CD4-positive, alpha-beta T cell treated with Interleukin-6 for 4 hours (primary cell): ENCODE measurements around the gene AP3B2.
A peak's percentile ranks its signal among the peaks of the same experiment; 100 is the strongest.
"Not testable (repeated sequence)": the region's sequence is repeated elsewhere in the genome, so short reads cannot be mapped to it uniquely, and the experiment has no call there.

Experiments
- DNase-seq: peaks from one replicate; pipeline ENCODE4 v3.0.0-alpha.2; 2020; ENCODE audit warnings: mixed read lengths

AP3B2 gene

DNA sequence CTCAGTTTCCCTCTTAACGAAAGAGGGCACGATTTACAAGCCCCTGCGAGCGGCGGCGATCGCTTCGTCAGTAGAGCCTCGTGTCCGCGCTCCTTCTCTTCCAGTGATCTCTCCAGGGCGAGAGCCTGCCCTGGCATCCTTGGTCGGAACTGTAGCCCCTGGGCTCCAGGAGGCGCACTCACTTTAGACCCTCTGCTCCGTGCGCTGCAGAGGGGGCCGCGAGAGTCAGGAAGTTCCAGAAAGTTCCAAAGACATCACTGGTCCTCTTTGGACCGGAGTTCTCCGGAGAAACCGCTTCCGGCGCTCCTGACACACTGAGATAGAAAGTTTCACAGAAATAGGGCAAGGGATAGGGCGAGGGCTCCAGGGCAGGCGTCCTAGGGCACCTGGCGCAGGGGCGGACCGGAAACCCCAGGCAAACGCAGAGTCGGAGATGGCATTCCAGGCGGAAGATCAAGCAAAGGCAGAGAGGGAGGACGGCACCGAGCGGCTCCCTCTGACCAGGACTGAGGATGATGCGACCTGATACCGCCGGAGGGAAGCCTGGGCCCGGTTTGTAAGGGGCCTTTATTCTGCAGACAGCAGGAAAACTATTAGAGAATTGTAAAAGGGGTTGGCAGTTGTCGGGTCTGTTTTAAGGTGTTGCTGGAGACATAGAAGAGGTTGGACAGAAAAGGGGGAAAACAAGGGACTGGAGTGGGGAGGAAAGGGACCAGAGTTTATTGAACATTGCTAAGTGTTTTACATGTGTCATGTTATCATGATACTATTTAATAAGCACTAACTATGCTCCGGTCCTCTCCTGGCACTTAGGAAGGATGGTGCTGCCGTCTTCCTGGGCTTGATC is 61.2 kb downstream of the AP3B2 start:
- no peak for DNase-seq

DNA sequence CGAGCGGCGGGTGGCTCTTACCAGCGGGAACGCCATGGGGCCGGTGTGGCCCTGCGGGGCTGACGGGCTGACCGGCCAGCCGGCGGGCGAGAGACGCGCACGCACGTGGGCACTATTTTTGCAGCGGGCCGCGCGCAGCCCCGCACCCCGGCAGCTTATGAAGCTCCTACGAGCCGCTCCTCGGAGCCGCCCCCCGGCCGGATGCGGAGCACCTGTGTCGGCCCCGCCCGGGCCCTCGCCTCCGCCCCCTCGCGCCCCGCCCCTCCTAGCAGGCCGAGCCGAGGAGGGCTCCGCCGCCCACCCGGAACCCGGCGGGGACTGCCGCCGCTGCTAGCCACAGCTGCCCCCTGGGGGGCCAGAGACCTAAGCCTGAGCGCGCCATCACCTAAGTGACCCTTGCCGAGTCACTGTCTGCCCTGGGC is 61.8 kb downstream of the AP3B2 start:
- DNase-seq: peak; percentile 61

GRCh38 chr15:82647045-82647834 is 62.4 kb downstream of the AP3B2 start, which contains the start of gene CPEB1:
Gene CPEB1 (minus strand): TSS chr15:82647363. CDS start chr15:82628459, 18,904 bp downstream.
- DNase-seq: peak; percentile 47

DNA sequence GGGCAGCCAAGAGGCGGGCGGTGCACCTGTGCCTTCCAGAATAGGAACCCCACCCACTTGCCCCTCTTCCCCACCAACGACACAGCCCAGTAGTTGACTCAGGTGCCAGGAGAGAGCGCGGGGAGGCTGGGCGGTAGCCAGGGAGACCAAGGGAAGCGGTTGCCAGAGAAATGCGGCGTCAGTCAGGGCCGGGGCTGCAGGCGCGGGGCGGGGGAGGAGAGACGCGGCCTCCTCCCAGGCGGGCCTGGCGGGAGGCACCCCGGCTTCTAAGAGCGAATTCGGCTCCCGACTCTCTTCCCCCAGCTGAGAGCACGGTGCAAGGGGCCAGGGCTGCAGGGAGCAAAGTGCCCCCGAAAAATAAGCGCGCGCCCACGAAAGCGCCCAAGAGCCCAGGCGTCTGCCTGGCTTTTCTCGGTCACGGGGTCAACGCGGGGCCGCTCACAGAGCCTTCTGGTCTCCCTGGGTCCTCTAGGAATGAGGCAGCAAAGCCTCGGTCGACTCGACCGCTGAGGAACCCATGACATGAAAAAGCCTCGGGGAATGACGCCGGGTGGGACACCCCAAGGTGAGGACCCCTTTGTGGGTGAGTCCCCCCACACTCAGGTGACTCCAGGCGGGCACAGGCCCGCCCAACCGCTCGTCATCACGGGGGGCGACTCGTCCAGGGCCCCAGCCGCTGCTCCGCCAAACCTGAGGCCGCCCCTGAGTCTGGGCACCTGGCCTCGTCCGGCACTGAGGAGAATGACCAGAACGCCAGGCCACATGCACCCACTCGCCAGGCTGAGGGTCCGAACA is 63.2 kb downstream of the AP3B2 start:
- peak; percentile 5 for DNase-seq

- not testable (repeated sequence) for DNase-seq
Measured at GRCh38 chr15:82644967-82645852, 64.5 kb downstream of the AP3B2 start.

- no peak for DNase-seq
Measured at GRCh38 chr15:82643992-82644391, 65.7 kb downstream of the AP3B2 start.

DNA sequence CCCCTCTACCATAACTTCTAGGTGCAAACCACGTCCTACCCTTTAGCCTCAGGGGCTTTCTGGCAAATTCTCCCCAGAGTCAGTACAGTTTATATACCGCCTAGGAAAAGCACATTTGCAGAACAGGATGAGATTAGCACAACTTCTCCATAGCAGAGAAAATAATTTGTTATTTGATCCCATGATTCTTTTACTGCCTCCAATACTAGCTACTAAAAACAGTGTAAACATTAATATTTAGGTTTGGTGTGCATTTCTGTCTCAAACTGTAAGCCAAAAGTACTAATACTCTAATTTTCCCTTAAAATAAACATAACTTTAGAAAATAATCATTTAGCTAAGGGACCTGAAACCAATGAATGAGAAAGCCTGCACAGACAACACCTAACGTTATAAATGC is 67.0 kb downstream of the AP3B2 start:
- no peak for DNase-seq

DNA sequence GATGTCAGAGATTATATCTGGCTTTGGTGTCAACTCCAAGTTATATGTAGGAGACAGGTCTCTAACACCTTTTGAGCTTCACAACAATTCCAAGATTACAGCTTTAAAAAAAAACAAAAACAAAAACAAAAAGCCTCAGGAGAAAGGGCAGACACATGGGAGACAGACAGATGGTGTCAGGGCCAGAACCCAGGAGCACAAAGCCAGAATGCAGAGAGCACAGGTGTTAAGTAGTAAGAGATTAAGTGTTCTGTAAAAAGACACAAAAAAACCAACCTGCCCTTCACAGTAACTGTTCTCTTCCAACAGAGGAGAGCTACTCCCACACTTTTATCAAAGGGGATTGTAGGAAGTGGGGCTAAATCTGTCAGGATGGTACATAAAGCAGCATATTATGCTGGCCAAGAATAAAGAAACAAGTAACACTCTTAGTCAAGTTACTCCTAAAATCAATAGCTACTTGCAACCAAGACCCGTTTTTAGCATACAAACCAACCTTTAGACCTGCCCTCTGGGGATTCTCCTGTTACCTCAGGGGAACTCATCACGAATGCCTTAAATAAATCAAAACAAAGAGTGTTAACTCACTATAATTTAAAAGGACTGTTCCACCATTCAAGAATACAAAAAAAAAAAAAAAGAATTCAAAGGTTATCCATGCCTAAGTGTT is 68.4 kb downstream of the AP3B2 start:
- no peak for DNase-seq

DNA sequence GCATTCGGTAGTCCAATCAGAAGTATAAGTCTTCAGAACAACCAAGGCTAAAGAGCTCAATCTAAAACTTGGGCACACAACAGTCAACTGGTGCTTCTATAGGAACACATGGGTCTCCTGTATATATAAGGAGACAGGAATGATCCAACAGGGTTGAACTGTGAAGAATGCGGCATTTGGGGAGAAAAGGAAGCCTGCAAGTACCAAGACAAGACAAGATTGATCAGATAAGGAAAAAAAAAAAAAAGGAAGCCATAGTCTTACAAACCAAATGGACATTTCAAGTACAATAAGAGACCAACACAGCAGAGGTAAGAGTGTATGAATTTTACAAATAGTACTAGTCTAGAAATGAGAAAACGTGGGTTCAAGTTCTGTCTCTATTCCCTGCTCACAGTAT is 69.0 kb downstream of the AP3B2 start:
- no peak for DNase-seq

GRCh38 chr15:82635798-82636197 is 73.9 kb downstream of the AP3B2 start:
- no peak for DNase-seq

- no peak for DNase-seq
Measured at GRCh38 chr15:82630033-82630432, 79.6 kb downstream of the AP3B2 start.

- no peak for DNase-seq
Measured at GRCh38 chr15:82625136-82625535, 84.5 kb downstream of the AP3B2 start.

- DNase-seq: no peak
Measured at GRCh38 chr15:82624438-82624837, 85.2 kb downstream of the AP3B2 start.

DNA sequence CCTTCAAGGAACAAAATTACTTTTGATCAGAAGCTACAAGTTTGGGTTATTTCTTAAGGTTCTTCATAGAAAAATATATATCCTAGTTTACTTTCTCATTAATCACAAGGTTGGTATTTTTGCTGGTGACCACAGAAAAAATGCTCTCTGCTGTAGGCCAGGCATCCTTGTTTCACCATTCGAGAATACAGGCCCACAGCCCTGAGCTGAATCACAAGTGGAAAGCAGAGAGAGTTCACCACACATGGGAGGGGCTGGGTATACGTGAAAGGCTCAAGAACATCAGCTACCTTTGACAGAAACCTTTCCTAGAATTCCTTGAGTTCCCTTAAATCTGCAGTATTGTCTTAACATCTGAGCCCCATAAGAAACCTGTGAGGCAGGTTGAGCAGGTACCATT is 85.7 kb downstream of the AP3B2 start:
- no peak for DNase-seq

DNA sequence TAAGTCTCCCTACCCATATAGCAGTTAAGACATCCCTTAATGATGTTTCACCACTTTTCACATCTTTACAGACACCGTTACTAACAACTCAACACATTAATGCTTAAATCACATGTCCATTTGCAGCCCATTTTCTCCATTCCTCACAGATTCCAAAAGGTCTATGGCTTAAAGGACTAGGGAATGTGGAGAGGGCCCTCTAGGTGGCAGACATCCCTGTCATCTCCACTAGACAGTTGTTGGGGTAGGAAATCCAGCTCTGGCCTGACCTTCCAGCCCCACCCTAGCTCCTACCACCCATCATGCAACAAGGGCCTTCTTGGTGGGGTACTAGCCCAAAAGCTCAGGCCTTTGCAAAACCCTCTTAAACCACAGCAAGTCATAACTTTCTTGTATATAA is 87.7 kb downstream of the AP3B2 start:
- no peak for DNase-seq

GRCh38 chr15:82613747-82614146 is 95.9 kb downstream of the AP3B2 start:
- DNase-seq: no peak

DNA sequence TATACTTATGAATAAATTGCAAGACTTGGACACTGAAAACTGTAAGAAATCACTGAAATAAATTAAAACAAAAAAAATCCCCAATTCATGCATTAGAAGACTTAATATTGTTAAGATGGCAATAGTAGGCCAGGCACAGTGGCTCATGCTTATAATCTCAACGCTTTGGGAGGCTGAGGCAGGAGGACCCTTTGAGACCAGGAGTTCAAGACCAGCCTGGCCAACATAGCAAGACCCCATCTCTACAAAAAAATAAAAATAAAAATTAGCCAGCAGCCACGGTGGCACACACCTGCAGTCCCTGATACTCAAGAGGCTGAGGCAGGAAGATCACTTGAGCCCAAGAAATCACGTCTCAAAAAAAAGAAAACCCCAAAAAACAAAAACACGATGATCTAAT is 98.3 kb downstream of the AP3B2 start:
- no peak for DNase-seq
